Inflammatory macrophage treated with lipopolysaccharide for 1 hour (primary cell): ENCODE data around the gene TMEM30A.

Experiments used
- DNase-seq, 2 donors: peaks; one replicate each; pipeline ENCODE4 v3.0.0-alpha.2; 2020 to 2022

The TMEM30A gene

GRCh38 chr6:75291331-75291730 is 6.7 kb upstream of the TMEM30A start:
- no peak for DNase-seq

GRCh38 chr6:75290136-75290945 is 5.7 kb upstream of the TMEM30A start:
- no peak for DNase-seq

GRCh38 chr6:75288023-75288422 is 3.4 kb upstream of the TMEM30A start:
- DNase-seq = no peak

- no peak for DNase-seq
Observed at GRCh38 chr6:75287424-75287823, 2.8 kb upstream of the TMEM30A start.

GRCh38 chr6:75286955-75287354 is 2.4 kb upstream of the TMEM30A start:
- DNase-seq = no peak

- DNase-seq = peak in 1 of 2 donors; percentile 30
Observed at GRCh38 chr6:75285283-75285639, 669 bp upstream of the TMEM30A start.

- DNase-seq = peak in 1 of 2 donors; percentile 16
Observed at GRCh38 chr6:75283907-75284631, 523 bp downstream of the TMEM30A start.

- no peak for DNase-seq
Observed at GRCh38 chr6:75282706-75283105, 1.9 kb downstream of the TMEM30A start.

GRCh38 chr6:75281653-75282052 is 2.9 kb downstream of the TMEM30A start:
- DNase-seq = peak in 1 of 2 donors; percentile 36

- no peak for DNase-seq
Observed at GRCh38 chr6:75280131-75280855, 4.3 kb downstream of the TMEM30A start.

- DNase-seq = no peak
Observed at GRCh38 chr6:75279418-75279817, 5.2 kb downstream of the TMEM30A start.

GRCh38 chr6:75278474-75279077 is 6.0 kb downstream of the TMEM30A start:
- DNase-seq = peak; percentile 49

- no peak for DNase-seq
Observed at GRCh38 chr6:75275067-75275466, 9.5 kb downstream of the TMEM30A start.

GRCh38 chr6:75273009-75273408 is 11.6 kb downstream of the TMEM30A start:
- peak; percentile 51 to 62 for DNase-seq

- peak; percentile 30 to 33 for DNase-seq
Observed at GRCh38 chr6:75272145-75272840, 12.3 kb downstream of the TMEM30A start.

- no peak for DNase-seq
Observed at GRCh38 chr6:75268988-75269354, 15.6 kb downstream of the TMEM30A start.

- DNase-seq = no peak
Observed at GRCh38 chr6:75268121-75268987, 16.2 kb downstream of the TMEM30A start.

- no peak for DNase-seq
Observed at GRCh38 chr6:75267461-75267860, 17.1 kb downstream of the TMEM30A start.

GRCh38 chr6:75266716-75267291 is 17.8 kb downstream of the TMEM30A start:
- peak; percentile 45 to 70 for DNase-seq

GRCh38 chr6:75263401-75263750 is 21.2 kb downstream of the TMEM30A start:
- no peak for DNase-seq

- DNase-seq = no peak
Observed at GRCh38 chr6:75262716-75263400, 21.7 kb downstream of the TMEM30A start.
